HL-60 (cell line): ENCODE results near the gene IPO13.

Experiments used
- DNase-seq, 2 experiments: peaks; one replicate each; pipeline ENCODE4 v3.0.0-alpha.2; 2010 to 2020; ENCODE audit warnings: low read depth in 1 of 2, low spot score in 1 of 2
- H3K27ac ChIP-seq: fragments of 250-450 bp; sonication (Bioruptor Pico); replicated peaks from 2 replicates; pipeline ENCODE4 v1.5.1; 2020; ENCODE audit warnings: mild to moderate bottlenecking, moderate library complexity
- H3K27me3 ChIP-seq: fragments of 250-450 bp; sonication (Bioruptor Pico); 2 replicates; pipeline ENCODE4 v1.5.1; 2021; ENCODE audit warnings: mild to moderate bottlenecking, moderate library complexity; ENCODE audit not compliant: insufficient read depth, poor library complexity, severe bottlenecking
- H3K4me3 ChIP-seq: replicated peaks from 2 replicates; pipeline ENCODE4 v1.5.1; 2011; ENCODE audit warnings: mild to moderate bottlenecking, control low read depth, low read length; ENCODE audit not compliant: insufficient read depth
- GABPA ChIP-seq: IDR thresholded peaks from 2 replicates; pipeline ENCODE4 v1.6.1; 2012; ENCODE audit warnings: low read depth
- POLR2AphosphoS5 ChIP-seq: IDR thresholded peaks from 2 replicates; pipeline ENCODE4 v1.6.1; 2012; ENCODE audit warnings: low read depth
- SPI1 ChIP-seq: IDR thresholded peaks from 2 replicates; pipeline ENCODE4 v1.6.1; 2012; ENCODE audit warnings: low read depth, mild to moderate bottlenecking, borderline replicate concordance
- TF ChIP-seq, protein P1 (sequence below): IDR thresholded peaks from one replicate; pipeline ENCODE4 v1.5.1; 2011; ENCODE audit warnings: low read length, control low read depth, inconsistent platforms; ENCODE audit not compliant: insufficient read depth
- TF ChIP-seq, protein P2 (sequence below): IDR thresholded peaks from 2 replicates; pipeline ENCODE4 v1.6.1; 2012; ENCODE audit warnings: low read depth; ENCODE audit not compliant: insufficient replicate concordance

Gene IPO13

DNA sequence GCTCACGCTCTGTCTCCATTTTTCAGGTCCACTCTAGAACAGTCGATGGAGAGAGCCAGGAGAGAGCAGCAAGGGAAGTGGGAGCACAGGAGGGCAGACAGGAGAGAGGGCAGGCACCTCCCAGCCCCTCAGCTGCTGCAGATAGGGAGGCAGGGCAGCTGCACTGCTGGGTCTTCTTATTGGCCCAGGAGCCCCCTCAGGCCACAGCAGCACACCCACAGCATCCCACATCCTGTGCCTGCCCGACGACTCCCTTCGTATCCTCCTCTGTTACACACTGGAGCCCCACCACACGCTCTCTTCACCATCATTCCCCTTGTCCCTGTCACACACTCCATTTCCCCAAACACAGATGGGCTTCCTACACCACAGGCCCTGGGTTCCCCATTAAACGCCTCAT is 26.8 kb upstream of the IPO13 start:
- no peak overlapping the region for H3K4me3 ChIP-seq
- H3K27me3 ChIP-seq: no peaks in the 10 kb centered on the region
- no peak for DNase-seq
- no peak overlapping the region for H3K27ac ChIP-seq
- TF ChIP-seq, protein P1, sequence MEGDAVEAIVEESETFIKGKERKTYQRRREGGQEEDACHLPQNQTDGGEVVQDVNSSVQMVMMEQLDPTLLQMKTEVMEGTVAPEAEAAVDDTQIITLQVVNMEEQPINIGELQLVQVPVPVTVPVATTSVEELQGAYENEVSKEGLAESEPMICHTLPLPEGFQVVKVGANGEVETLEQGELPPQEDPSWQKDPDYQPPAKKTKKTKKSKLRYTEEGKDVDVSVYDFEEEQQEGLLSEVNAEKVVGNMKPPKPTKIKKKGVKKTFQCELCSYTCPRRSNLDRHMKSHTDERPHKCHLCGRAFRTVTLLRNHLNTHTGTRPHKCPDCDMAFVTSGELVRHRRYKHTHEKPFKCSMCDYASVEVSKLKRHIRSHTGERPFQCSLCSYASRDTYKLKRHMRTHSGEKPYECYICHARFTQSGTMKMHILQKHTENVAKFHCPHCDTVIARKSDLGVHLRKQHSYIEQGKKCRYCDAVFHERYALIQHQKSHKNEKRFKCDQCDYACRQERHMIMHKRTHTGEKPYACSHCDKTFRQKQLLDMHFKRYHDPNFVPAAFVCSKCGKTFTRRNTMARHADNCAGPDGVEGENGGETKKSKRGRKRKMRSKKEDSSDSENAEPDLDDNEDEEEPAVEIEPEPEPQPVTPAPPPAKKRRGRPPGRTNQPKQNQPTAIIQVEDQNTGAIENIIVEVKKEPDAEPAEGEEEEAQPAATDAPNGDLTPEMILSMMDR: no peak
- TF ChIP-seq GABPA: no peak
- TF ChIP-seq, protein P2, sequence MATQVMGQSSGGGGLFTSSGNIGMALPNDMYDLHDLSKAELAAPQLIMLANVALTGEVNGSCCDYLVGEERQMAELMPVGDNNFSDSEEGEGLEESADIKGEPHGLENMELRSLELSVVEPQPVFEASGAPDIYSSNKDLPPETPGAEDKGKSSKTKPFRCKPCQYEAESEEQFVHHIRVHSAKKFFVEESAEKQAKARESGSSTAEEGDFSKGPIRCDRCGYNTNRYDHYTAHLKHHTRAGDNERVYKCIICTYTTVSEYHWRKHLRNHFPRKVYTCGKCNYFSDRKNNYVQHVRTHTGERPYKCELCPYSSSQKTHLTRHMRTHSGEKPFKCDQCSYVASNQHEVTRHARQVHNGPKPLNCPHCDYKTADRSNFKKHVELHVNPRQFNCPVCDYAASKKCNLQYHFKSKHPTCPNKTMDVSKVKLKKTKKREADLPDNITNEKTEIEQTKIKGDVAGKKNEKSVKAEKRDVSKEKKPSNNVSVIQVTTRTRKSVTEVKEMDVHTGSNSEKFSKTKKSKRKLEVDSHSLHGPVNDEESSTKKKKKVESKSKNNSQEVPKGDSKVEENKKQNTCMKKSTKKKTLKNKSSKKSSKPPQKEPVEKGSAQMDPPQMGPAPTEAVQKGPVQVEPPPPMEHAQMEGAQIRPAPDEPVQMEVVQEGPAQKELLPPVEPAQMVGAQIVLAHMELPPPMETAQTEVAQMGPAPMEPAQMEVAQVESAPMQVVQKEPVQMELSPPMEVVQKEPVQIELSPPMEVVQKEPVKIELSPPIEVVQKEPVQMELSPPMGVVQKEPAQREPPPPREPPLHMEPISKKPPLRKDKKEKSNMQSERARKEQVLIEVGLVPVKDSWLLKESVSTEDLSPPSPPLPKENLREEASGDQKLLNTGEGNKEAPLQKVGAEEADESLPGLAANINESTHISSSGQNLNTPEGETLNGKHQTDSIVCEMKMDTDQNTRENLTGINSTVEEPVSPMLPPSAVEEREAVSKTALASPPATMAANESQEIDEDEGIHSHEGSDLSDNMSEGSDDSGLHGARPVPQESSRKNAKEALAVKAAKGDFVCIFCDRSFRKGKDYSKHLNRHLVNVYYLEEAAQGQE: no peak
- no peak for TF ChIP-seq POLR2AphosphoS5
- no peak for TF ChIP-seq SPI1

DNA sequence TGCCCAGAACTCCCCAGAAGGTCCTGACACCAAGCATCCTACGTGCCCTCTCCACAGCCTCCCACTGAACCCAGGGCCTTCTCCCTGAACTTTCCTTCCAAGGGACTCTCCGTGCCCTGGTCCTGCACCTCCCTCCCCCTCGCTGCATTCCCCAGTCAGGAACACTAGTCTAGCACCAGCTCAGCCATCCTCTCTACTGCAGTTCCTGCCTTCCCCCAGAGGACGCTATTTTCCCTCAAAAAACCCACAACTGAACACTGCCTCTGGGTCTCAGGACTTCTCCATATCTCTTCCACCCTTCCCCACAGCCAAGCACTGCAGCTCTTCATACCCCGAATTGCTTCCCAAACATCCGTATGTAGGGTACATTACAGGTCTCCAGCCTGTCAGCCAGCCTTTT is 25.7 kb upstream of the IPO13 start:
- DNase-seq: no peak
- Histone ChIP-seq H3K4me3 (no peak overlapping the region), H3K27me3 (no peaks in the 10 kb centered on the region), H3K27ac (no peak overlapping the region)
- TF ChIP-seq POLR2AphosphoS5 (no peak), GABPA (no peak), SPI1 (no peak)
- TF ChIP-seq, protein P1: no peak
- TF ChIP-seq, protein P2: no peak

- no peak overlapping the region for H3K27ac ChIP-seq
- H3K27me3 ChIP-seq: no peaks in the 10 kb centered on the region
- TF ChIP-seq SPI1 (no peak), POLR2AphosphoS5 (no peak)
- TF ChIP-seq, protein P2: no peak
- TF ChIP-seq, protein P1: no peak
- DNase-seq: no peak
- H3K4me3 ChIP-seq: no peak overlapping the region
These were observed 22.2 kb upstream of the IPO13 start for GRCh38 chr1:43924516-43924915.
